HCT116 (cell line): Measurements from ENCODE around the gene FTCD.

ENCODE experiments used
- CTCF ChIP-seq, 3 experiments: fragments of 200-600 bp in 1 of 3; sonication (generic) in 1 of 3; IDR thresholded peaks in 2 of 3; conservative IDR thresholded peaks in 1 of 3; 2 replicates each; pipeline ENCODE4 v1.5.1; 2012 to 2017; ENCODE audit warnings: low read depth in 2 of 3, low read length in 2 of 3, antibody characterized with exemption in 1 of 3, borderline replicate concordance in 1 of 3, control low read depth in 1 of 3, mild to moderate bottlenecking in 1 of 3, mixed read lengths in 1 of 3, mixed run types in 1 of 3, moderate library complexity in 1 of 3; ENCODE audit not compliant: insufficient read depth in 1 of 3
- EGR1 ChIP-seq: IDR thresholded peaks from 2 replicates; pipeline ENCODE4 v1.6.1; 2012; ENCODE audit warnings: low read depth
- POLR2A ChIP-seq: IDR thresholded peaks from 2 replicates; pipeline ENCODE4 v1.7.0; 2011; ENCODE audit warnings: borderline replicate concordance; ENCODE audit not compliant: insufficient read depth, insufficient read length; ENCODE audit errors: extremely low read depth
- ZNF274 ChIP-seq: fragments of 200-500 bp; sonication (Bioruptor generic); IDR thresholded peaks from 2 replicates; pipeline ENCODE4 v1.6.1; 2014; ENCODE audit warnings: mild to moderate bottlenecking, low read depth, low read length, inconsistent platforms

DNA sequence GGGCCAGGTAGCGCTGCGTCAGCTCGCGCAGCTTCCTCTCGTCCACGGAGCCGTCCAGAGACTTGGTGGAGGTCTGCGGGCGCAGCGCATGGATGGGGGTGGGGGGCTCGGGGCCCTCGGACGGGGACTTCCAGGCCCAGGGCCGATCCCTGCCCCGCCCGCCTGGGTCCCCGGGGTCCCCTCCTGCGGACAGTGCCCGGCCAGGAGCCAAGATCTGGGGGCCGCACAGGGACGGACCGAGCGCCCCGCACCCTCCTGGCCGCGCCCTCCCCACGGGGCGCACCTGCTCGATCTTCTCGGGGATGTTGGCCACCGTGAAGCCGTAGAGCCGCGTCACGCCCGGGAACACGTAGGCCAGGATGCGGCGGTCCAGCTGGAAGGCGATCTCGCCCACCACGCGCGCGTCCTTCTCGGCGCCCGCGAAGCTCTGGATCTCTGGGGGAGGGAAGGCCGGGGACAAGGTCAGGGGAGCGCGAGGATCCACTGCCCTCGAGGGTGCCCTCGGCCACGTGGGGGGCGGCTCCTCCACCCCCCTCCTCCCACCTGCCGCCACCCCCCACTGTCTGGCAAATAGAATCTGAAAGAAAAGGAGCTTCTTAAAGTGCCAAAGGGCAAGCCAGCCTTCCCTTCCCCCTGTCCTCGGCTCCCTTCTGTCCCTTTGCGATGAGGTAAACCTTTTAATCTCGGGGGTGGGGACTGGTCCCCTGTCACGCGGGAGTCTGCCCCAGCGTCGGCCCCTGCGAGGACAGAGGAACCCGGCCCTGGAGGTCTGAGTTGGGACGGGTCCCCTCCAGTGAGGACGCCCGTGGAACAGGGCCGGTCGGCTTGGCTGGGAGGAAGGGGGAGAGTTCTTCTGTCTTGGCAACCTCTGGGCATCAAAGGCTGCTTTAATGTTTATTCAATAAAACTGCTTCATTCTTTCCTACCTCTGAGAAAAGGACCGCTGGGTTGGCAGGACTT is 6.5 kb upstream of the FTCD start:
- TF ChIP-seq ZNF274 (no peak), CTCF (IDR thresholded peaks at IDR 0.05 in 2 of 3, conservative IDR thresholded peaks at IDR 0.05 in 1 of 3; ENCODE audit: borderline replicate concordance in 1 of 3, insufficient read depth in 1 of 3, low read depth in 2 of 3, low read length in 2 of 3) (no peak), EGR1 (no peak), POLR2A (no peak)
